ENCODE measurements around the gene TMEM250.

DNA sequence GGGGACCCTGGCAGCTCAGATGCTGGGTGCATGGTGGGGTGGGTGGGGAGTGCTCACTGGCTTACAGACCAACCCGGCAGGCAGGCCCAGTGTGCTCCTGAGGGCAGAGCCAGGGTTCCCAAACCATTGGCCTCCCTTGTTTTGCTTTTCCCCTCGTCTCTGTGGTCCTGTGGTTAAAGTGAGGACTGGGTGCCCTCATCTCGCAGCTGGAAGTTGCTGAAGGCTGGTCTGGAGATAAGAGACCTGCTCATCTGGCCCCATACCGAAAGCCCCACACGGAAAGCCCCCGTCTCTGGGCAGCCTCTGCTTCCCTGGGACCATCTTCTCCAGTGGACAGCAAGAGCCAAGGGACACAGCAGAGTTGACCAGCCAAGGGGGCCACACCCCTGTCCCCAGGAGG, 13.8 kb downstream of the TMEM250 start:
- TF ChIP-seq, protein P1, sequence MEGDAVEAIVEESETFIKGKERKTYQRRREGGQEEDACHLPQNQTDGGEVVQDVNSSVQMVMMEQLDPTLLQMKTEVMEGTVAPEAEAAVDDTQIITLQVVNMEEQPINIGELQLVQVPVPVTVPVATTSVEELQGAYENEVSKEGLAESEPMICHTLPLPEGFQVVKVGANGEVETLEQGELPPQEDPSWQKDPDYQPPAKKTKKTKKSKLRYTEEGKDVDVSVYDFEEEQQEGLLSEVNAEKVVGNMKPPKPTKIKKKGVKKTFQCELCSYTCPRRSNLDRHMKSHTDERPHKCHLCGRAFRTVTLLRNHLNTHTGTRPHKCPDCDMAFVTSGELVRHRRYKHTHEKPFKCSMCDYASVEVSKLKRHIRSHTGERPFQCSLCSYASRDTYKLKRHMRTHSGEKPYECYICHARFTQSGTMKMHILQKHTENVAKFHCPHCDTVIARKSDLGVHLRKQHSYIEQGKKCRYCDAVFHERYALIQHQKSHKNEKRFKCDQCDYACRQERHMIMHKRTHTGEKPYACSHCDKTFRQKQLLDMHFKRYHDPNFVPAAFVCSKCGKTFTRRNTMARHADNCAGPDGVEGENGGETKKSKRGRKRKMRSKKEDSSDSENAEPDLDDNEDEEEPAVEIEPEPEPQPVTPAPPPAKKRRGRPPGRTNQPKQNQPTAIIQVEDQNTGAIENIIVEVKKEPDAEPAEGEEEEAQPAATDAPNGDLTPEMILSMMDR (IDR thresholded peaks at IDR 0.05): no peak
- no peak for TF ChIP-seq POLR2AphosphoS5 (IDR thresholded peaks at IDR 0.05; ENCODE audit: insufficient read depth in 1 of 2, low read depth in 1 of 2)
